Mammary epithelial cell (primary cell): ENCODE measurements around the gene AKAP8L.

Experiments used
- EZH2 ChIP-seq: IDR thresholded peaks from 2 replicates; pipeline ENCODE4 v1.6.1; 2012; ENCODE audit warnings: low read length, inconsistent platforms, borderline replicate concordance
- TF ChIP-seq, protein P1 (sequence below), 2 donors: IDR thresholded peaks in 1 of 2; conservative IDR thresholded peaks in 1 of 2; 2 replicates each; pipeline ENCODE4 v1.5.1; 2011 to 2012; ENCODE audit warnings: inconsistent platforms in 2 of 2, low read length in 2 of 2, mild to moderate bottlenecking in 2 of 2, control low read depth in 1 of 2, low read depth in 1 of 2; ENCODE audit not compliant: insufficient read depth in 1 of 2; ENCODE audit errors: extremely low read depth in 1 of 2

DNA sequence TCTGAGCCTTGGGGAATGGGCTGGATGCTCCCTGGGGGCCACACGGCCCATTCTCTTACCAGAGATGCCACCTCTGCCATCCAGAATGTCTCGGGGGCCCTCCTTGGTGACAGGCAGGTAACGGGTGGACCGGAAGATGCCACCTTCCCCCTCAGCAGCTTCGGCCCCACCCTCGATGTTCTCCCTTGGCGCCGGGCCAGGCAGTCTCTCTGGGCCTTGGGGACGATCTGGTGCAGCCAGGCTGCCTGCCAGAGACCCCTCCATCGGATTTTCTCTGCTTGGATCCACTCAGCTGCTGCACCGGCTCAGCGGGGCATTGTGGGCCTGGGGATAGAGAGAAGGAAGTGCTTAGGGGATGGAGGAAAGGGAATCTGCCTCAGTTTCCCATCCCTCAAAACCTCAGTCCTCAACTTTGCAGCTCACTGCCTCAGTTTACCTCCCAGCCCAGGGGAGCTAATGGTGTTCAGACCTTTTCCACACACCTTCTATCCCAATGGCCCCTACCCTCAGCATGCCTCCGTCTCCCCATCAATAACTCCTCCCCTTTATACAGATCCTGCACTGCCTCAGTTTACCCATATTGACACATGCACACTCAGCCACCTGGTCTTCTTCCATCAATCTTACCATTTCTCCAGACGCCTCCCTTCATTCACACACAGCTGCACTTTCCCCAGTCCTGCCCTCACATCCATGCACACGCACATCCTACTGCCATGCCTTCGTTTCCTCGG, 29.4 kb upstream of the AKAP8L start:
- TF ChIP-seq, protein P1, sequence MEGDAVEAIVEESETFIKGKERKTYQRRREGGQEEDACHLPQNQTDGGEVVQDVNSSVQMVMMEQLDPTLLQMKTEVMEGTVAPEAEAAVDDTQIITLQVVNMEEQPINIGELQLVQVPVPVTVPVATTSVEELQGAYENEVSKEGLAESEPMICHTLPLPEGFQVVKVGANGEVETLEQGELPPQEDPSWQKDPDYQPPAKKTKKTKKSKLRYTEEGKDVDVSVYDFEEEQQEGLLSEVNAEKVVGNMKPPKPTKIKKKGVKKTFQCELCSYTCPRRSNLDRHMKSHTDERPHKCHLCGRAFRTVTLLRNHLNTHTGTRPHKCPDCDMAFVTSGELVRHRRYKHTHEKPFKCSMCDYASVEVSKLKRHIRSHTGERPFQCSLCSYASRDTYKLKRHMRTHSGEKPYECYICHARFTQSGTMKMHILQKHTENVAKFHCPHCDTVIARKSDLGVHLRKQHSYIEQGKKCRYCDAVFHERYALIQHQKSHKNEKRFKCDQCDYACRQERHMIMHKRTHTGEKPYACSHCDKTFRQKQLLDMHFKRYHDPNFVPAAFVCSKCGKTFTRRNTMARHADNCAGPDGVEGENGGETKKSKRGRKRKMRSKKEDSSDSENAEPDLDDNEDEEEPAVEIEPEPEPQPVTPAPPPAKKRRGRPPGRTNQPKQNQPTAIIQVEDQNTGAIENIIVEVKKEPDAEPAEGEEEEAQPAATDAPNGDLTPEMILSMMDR (conservative IDR thresholded peaks at IDR 0.05 in 1 of 2, IDR thresholded peaks at IDR 0.05 in 1 of 2; ENCODE audit: extremely low read depth in 1 of 2, insufficient read depth in 1 of 2, low read depth in 1 of 2, low read length in 2 of 2) = no peak
- no peak for TF ChIP-seq EZH2
